Measurements from ENCODE around the gene ATAD2B. TPM values are rescaled to one million over a fixed set of nuclear protein-coding genes. Genes with fewer than 3 reads are reported as not detected.

ATAD2B gene
- total RNA-seq, 2 experiments from 2014 or later: 9.4 to 21.7 TPM

DNA sequence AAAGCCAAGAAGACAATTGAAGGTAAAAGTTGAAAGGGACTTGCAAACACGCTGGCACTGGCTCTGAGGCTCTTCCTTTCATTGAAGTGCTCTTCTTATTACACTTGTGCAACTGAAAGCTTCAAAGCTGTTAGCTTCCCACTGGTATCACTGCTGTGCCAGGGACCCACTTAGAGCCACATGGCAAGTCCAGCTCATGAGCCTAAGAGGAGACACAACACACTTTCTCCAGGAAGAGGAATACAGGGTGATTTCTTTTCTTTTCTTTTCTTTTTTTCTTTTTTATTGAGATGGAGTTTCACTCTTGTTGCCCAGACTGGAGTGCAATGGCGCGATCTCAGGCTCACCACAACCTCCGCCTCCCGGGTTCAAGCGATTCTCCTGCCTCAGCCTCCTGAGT, 218.2 kb downstream of the ATAD2B start:
- intact Hi-C loops (cut with micrococcal nuclease; ENCODE audit: unreplicated experiment): no loop called here
- Histone ChIP-seq H3K27ac (ENCODE audit: low read depth, low read length, poor library complexity, severe bottlenecking) (no peak overlapping the region), H3K4me2 (ENCODE audit: low read length) (no peak overlapping the region), H3K79me2 (ENCODE audit: insufficient read depth, low read depth, low read length) (no peaks in the 10 kb centered on the region), H3K4me1 (ENCODE audit: insufficient read depth, low read length, poor library complexity, severe bottlenecking) (no peaks in the 10 kb centered on the region), H3K9me2 (ENCODE audit: insufficient read depth, low read length) (no peaks in the 10 kb centered on the region), H4K20me1 (ENCODE audit: insufficient read depth, low read length) (no peaks in the 10 kb centered on the region), H3K9me3 (ENCODE audit: low read length) (no peaks in the 10 kb centered on the region), H2AFZ (ENCODE audit: low read length) (no peak overlapping the region), H3K36me3 (ENCODE audit: insufficient read depth, low read length) (no peaks in the 10 kb centered on the region), H3K4me3 (ENCODE audit: low read depth, low read length, poor library complexity, severe bottlenecking) (no peak overlapping the region)
- BruUV-seq (replicated peaks): no TSS peak
- CTCF ChIA-PET (ENCODE audit: unreplicated experiment): no interaction called here
- TF ChIP-seq, protein P1, sequence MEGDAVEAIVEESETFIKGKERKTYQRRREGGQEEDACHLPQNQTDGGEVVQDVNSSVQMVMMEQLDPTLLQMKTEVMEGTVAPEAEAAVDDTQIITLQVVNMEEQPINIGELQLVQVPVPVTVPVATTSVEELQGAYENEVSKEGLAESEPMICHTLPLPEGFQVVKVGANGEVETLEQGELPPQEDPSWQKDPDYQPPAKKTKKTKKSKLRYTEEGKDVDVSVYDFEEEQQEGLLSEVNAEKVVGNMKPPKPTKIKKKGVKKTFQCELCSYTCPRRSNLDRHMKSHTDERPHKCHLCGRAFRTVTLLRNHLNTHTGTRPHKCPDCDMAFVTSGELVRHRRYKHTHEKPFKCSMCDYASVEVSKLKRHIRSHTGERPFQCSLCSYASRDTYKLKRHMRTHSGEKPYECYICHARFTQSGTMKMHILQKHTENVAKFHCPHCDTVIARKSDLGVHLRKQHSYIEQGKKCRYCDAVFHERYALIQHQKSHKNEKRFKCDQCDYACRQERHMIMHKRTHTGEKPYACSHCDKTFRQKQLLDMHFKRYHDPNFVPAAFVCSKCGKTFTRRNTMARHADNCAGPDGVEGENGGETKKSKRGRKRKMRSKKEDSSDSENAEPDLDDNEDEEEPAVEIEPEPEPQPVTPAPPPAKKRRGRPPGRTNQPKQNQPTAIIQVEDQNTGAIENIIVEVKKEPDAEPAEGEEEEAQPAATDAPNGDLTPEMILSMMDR (conservative IDR thresholded peaks at IDR 0.05; ENCODE audit: low read length): no peak
- TF ChIP-seq EZH2phosphoT487 (IDR thresholded peaks at IDR 0.05; ENCODE audit: borderline replicate concordance, low read depth, low read length): no peak
- DNase-seq (ENCODE audit: low spot score): no peak
- POLR2A ChIA-PET: no interaction called here

DNA sequence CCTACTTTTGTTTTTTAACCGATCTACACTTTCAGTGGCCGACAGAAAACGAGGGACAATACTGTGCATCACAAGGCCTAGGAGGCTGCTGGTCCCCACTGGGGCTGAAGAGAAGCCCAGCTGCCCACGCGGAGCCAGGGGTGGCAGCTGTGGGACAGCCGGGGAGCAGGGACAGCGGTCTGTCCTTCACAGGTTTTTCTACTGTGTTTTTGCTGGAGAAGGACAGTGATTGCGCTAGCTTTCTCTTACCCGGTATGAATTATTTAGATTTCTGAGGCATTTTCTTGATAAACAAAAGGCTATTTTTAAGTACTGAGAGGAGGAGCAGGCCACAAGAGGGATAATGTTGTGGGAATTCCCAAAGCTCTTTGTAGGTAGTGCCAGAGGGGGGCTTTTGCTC, 219.8 kb downstream of the ATAD2B start:
- CTCF ChIA-PET (ENCODE audit: unreplicated experiment): no interaction called here
- BruUV-seq (replicated peaks): no TSS peak
- POLR2A ChIA-PET: no interaction called here

DNA sequence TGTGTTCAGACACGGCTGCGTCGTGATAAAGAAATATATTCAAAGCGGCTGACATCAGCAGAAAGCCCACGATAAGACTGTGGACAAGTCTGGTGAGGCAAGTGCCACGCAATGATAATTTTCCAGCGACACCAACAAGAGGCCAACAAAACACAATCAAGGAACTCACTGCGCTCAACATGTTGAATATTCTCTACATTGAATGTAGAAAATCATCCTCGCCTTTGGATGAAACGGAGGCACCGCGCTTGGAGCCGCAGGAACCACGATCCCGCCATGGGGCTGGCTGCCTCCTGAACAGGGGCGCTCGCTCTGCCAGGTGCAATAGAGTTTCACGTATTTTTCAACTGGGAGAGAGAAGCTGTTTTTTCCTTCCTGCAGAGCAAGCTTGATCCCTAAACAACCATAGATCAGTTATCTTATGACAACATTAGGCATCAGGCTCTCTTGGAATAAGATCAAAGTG, 220.3 kb downstream of the ATAD2B start:
- ChIA-PET CTCF (ENCODE audit: unreplicated experiment) (no interaction called here), POLR2A (no interaction called here)

More for the DNA sequence above, 219.8 kb downstream of the ATAD2B start:
- H3K36me3 ChIP-seq (ENCODE audit: insufficient read depth, low read length): no peaks in the 10 kb centered on the region
- H4K20me1 ChIP-seq (ENCODE audit: insufficient read depth, low read length): no peaks in the 10 kb centered on the region
- H3K9me2 ChIP-seq (ENCODE audit: insufficient read depth, low read length): no peaks in the 10 kb centered on the region
- no peak overlapping the region for H2AFZ ChIP-seq (ENCODE audit: low read length)
- intact Hi-C loops (cut with micrococcal nuclease; ENCODE audit: unreplicated experiment): no loop called here
- H3K4me2 ChIP-seq (ENCODE audit: low read length): no peak overlapping the region
- H3K4me3 ChIP-seq (ENCODE audit: low read depth, low read length, poor library complexity, severe bottlenecking): no peak overlapping the region
- no peak for DNase-seq (ENCODE audit: low spot score)
- no peak overlapping the region for H3K27ac ChIP-seq (ENCODE audit: low read depth, low read length, poor library complexity, severe bottlenecking)
- H3K4me1 ChIP-seq (ENCODE audit: insufficient read depth, low read length, poor library complexity, severe bottlenecking): no peaks in the 10 kb centered on the region
- H3K79me2 ChIP-seq (ENCODE audit: insufficient read depth, low read depth, low read length): no peaks in the 10 kb centered on the region
- TF ChIP-seq, protein P1 (conservative IDR thresholded peaks at IDR 0.05; ENCODE audit: low read length): no peak
- no peaks in the 10 kb centered on the region for H3K9me3 ChIP-seq (ENCODE audit: low read length)

More for the DNA sequence above, 220.3 kb downstream of the ATAD2B start:
- intact Hi-C loops (cut with micrococcal nuclease; ENCODE audit: unreplicated experiment): no loop called here
- TF ChIP-seq EZH2phosphoT487 (IDR thresholded peaks at IDR 0.05; ENCODE audit: borderline replicate concordance, low read depth, low read length): no peak
- TF ChIP-seq, protein P1 (conservative IDR thresholded peaks at IDR 0.05; ENCODE audit: low read length): no peak
- H4K20me1 ChIP-seq (ENCODE audit: insufficient read depth, low read length): no peaks in the 10 kb centered on the region
- no peak overlapping the region for H3K4me2 ChIP-seq (ENCODE audit: low read length)
- no peaks in the 10 kb centered on the region for H3K9me3 ChIP-seq (ENCODE audit: low read length)
- H3K4me3 ChIP-seq (ENCODE audit: low read depth, low read length, poor library complexity, severe bottlenecking): no peak overlapping the region
- H3K27ac ChIP-seq (ENCODE audit: low read depth, low read length, poor library complexity, severe bottlenecking): no peak overlapping the region
- no peak for DNase-seq (ENCODE audit: low spot score)
- no peaks in the 10 kb centered on the region for H3K79me2 ChIP-seq (ENCODE audit: insufficient read depth, low read depth, low read length)
- no peaks in the 10 kb centered on the region for H3K9me2 ChIP-seq (ENCODE audit: insufficient read depth, low read length)
- BruUV-seq (replicated peaks): no TSS peak
- H3K36me3 ChIP-seq (ENCODE audit: insufficient read depth, low read length): no peaks in the 10 kb centered on the region
- H2AFZ ChIP-seq (ENCODE audit: low read length): no peak overlapping the region
- H3K4me1 ChIP-seq (ENCODE audit: insufficient read depth, low read length, poor library complexity, severe bottlenecking): no peaks in the 10 kb centered on the region

All from OCI-LY7 (cell line).